Melanocyte of skin (primary cell): ENCODE data around the gene HIBADH. TPM values are rescaled to one million over a fixed set of nuclear protein-coding genes. Genes with fewer than 3 reads are reported as not detected.

ENCODE experiments used
- total RNA-seq, 2 donors: library from RNA; depleted of rRNA; stranded (reverse); fragments of >200 nt; gene quantifications; 2 replicates each; pipeline ENCODE4 v1.2.3, GENCODE V29; 2012

The HIBADH gene
- 10 to 100 TPM; 49.3 to 93.6 TPM for total RNA-seq

GRCh38 chr7:27662490-27663205 is at the start of gene HIBADH:
Gene HIBADH, minus strand, starts transcription at chr7:27662883. Its CDS starts 95 bp downstream, at chr7:27662788.

Other genes starting within 250 kb of the HIBADH start
- 10 to 100 TPM; 63.6 to 86.4 TPM for gene TAX1BP1, start 77.3 kb upstream of the HIBADH start, total RNA-seq